Ovary (tissue), 1 donor: ENCODE measurements around the gene TMEM126B.
A peak's percentile ranks its signal among the peaks of the same experiment; 100 is the strongest.

Experiments
- EP300 ChIP-seq: sonication (generic); formaldehyde crosslinking; IDR thresholded peaks from one replicate; pipeline ENCODE4 v1.6.1; 2017; ENCODE audit warnings: antibody characterized with exemption
- POLR2A ChIP-seq: fragments of 450-650 bp; IDR thresholded peaks from one replicate; pipeline ENCODE4 v1.6.1; 2017; ENCODE audit warnings: antibody characterized with exemption, mild to moderate bottlenecking, moderate library complexity

DNA sequence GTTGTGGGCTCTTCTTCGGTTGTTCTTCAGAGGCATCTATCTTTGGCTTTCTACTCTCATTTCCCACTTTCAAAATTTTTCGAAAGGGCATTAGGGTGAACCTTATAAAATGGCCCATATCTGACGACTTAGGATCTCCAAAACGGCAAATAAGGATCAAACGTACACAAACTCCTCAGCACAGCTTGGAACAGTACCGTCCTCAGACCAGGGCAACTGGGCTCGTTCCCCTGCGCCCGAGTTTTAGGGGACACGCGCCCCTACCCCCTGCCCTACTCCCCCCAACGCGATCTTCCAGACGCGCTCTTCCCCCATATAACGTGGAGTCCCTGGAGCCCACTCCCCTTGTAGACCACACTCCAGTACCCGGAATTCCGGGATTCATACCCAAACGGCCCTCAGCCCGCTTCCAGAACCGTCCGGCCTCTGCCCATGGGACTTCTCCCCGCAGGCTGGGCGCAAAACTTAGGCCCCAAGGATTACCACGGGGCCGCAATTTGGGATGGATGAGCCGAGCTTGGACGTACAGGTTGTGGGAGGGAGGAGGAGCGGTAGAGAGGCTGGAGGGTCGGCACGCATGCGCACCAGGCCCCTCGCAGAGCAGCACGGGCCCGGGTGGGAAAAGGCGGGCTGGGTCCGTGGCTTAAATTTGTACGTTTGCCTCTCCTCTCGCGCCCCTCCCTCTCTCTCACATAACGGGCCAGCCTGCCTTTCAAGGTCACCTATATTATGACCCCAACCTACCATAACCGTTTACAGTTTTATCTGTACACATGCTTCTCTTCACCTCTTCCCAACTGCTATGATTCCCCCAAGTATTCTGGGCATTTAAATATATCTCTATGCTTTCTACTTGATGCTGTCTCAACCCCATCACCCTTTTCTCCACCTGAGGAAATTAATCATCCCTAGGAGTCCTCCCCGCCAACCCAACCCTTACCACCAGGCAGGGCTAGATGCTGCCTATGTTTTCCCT is 54.2 kb downstream of the TMEM126B start:
- TF ChIP-seq POLR2A (peak; percentile 33), EP300 (no peak)
